ENCODE data around the gene OTOG. TPM values are rescaled to one million over a fixed set of nuclear protein-coding genes. Genes with fewer than 3 reads are reported as not detected.

The OTOG gene
- total RNA-seq, 2 experiments from 2014 or later = not detected

DNA sequence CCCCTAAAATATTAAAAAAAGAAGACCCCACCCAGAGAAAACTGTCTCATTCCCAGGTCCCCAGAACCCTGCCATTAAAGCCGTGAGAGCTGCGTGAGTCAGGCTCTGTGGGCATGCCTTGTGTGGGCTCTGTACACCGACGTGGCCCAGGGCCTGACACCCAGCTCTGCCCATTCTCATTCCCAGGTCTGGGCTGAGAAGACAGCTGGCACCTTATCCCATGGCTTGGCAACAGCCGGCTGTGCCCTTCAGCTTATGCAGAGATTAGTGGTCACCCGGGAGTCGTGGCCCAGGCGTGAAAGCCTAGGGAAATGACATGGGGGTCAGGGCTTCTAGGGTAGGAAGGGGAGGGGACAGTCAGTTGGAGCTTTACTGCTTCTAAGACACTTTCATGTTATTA lies 31.9 kb downstream of the OTOG start:
- no peaks in the 10 kb centered on the region for H3K9me3 ChIP-seq (ENCODE audit: control insufficient read depth in 1 of 2, insufficient read depth in 1 of 2, low read length in 2 of 2)
- H3K27me3 ChIP-seq (ENCODE audit: control insufficient read depth in 1 of 2, insufficient read depth in 2 of 2, low read length in 2 of 2) = peaks cover 0 to 9% of the 10 kb centered on the region in 2 experiments
- no peaks in the 10 kb centered on the region for H3K9me3 Mint-ChIP-seq
- no peaks in the 10 kb centered on the region for H3K36me3 ChIP-seq (ENCODE audit: insufficient read depth, low read length)
- H3K36me3 Mint-ChIP-seq (ENCODE audit: low read depth) = no peaks in the 10 kb centered on the region
- CTCF ChIA-PET = no interaction called here
- no peaks in the 10 kb centered on the region for H3K4me1 ChIP-seq (ENCODE audit: insufficient read depth, low read length)
- intact Hi-C loops (cut with DNase I, micrococcal nuclease) = no loop called here
- no peaks in the 10 kb centered on the region for H3K27me3 Mint-ChIP-seq
- no peak overlapping the region for H3K4me3 Mint-ChIP-seq
- TF ChIP-seq, protein P1, sequence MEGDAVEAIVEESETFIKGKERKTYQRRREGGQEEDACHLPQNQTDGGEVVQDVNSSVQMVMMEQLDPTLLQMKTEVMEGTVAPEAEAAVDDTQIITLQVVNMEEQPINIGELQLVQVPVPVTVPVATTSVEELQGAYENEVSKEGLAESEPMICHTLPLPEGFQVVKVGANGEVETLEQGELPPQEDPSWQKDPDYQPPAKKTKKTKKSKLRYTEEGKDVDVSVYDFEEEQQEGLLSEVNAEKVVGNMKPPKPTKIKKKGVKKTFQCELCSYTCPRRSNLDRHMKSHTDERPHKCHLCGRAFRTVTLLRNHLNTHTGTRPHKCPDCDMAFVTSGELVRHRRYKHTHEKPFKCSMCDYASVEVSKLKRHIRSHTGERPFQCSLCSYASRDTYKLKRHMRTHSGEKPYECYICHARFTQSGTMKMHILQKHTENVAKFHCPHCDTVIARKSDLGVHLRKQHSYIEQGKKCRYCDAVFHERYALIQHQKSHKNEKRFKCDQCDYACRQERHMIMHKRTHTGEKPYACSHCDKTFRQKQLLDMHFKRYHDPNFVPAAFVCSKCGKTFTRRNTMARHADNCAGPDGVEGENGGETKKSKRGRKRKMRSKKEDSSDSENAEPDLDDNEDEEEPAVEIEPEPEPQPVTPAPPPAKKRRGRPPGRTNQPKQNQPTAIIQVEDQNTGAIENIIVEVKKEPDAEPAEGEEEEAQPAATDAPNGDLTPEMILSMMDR (IDR thresholded peaks at IDR 0.05) = no peak
- H3K4me3 ChIP-seq (ENCODE audit: low read length) = no peak overlapping the region
- no peak overlapping the region for H3K27ac Mint-ChIP-seq
- no peaks in the 10 kb centered on the region for H3K4me1 Mint-ChIP-seq (ENCODE audit: low read depth)
- POLR2A ChIA-PET = no interaction called here
- H3K27ac ChIP-seq (ENCODE audit: low read depth in 1 of 2, low read length in 2 of 2) = no peak overlapping the region
- ATAC-seq (ENCODE audit: poor library complexity) (no peak), DNase-seq (no peak)

DNA sequence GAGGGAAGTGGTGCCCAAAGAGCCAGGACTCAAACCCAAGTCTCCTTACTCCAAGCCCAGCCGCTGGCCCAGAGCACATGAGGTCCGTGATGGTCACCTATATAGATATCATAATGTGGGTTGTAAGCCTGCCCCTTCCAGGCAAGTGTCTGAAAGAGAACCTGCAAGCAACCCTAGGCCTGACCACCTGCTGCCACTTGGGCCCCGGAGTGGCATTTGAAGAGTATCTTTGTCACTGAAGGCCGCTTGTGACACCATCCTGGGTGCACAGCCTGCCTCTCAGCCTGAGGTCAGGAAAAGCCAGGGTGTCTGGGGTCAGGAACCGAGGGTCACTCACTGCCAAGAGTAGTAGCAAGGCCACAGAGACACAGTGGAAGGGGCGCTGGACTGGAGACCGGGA lies 32.4 kb downstream of the OTOG start:
- intact Hi-C loops (cut with DNase I, micrococcal nuclease) = no loop called here
- Mint-ChIP-seq H3K4me3 (no peak overlapping the region), H3K27me3 (no peaks in the 10 kb centered on the region), H3K4me1 (ENCODE audit: low read depth) (no peaks in the 10 kb centered on the region), H3K9me3 (no peaks in the 10 kb centered on the region), H3K36me3 (ENCODE audit: low read depth) (no peaks in the 10 kb centered on the region), H3K27ac (no peak overlapping the region)
- Histone ChIP-seq H3K4me1 (ENCODE audit: insufficient read depth, low read length) (no peaks in the 10 kb centered on the region), H3K4me3 (ENCODE audit: low read length) (no peak overlapping the region), H3K27ac (ENCODE audit: low read depth in 1 of 2, low read length in 2 of 2) (no peak overlapping the region), H3K27me3 (ENCODE audit: control insufficient read depth in 1 of 2, insufficient read depth in 2 of 2, low read length in 2 of 2) (peaks cover 0 to 9% of the 10 kb centered on the region in 2 experiments), H3K9me3 (ENCODE audit: control insufficient read depth in 1 of 2, insufficient read depth in 1 of 2, low read length in 2 of 2) (no peaks in the 10 kb centered on the region), H3K36me3 (ENCODE audit: insufficient read depth, low read length) (no peaks in the 10 kb centered on the region)
- TF ChIP-seq, protein P1 (IDR thresholded peaks at IDR 0.05) = no peak
- ATAC-seq (ENCODE audit: poor library complexity) (no peak), DNase-seq (no peak)
- CTCF ChIA-PET = no interaction called here
- POLR2A ChIA-PET = no interaction called here

DNA sequence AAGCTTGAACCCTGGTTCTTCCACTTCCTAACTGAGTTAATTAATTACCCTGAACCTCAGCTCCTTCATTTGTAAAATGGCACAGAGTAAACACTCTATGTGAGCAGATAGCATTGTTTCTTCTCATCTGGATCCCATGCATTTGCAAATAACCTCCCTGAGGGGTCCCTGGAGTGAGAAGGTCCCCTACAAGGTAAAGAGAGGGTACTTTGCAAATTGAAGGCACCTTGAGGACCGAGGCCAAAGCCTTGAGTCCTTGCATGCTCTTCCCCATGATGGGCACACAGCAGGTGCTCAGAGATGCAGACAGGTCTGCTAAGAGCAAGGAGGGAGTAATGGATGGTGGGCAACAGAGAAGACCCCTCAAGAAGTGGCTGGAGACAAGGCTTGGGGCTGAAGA lies 33.2 kb downstream of the OTOG start:
- peaks cover under 1% of the 10 kb centered on the region for H3K27me3 Mint-ChIP-seq
- H3K4me3 Mint-ChIP-seq = no peak overlapping the region
- H3K36me3 Mint-ChIP-seq (ENCODE audit: low read depth) = no peaks in the 10 kb centered on the region
- no peak overlapping the region for H3K27ac ChIP-seq (ENCODE audit: low read depth in 1 of 2, low read length in 2 of 2)
- H3K9me3 ChIP-seq (ENCODE audit: control insufficient read depth in 1 of 2, insufficient read depth in 1 of 2, low read length in 2 of 2) = no peaks in the 10 kb centered on the region
- ChIA-PET CTCF (no interaction called here), POLR2A (no interaction called here)
- no peaks in the 10 kb centered on the region for H3K9me3 Mint-ChIP-seq
- H3K27ac Mint-ChIP-seq = no peak overlapping the region
- no peaks in the 10 kb centered on the region for H3K4me1 Mint-ChIP-seq (ENCODE audit: low read depth)
- DNase-seq = no peak
- ATAC-seq (ENCODE audit: poor library complexity) = no peak
- intact Hi-C loops (cut with DNase I, micrococcal nuclease) = no loop called here
- peaks cover 0 to 9% of the 10 kb centered on the region in 2 experiments for H3K27me3 ChIP-seq (ENCODE audit: control insufficient read depth in 1 of 2, insufficient read depth in 2 of 2, low read length in 2 of 2)
- H3K4me1 ChIP-seq (ENCODE audit: insufficient read depth, low read length) = no peaks in the 10 kb centered on the region
- no peak overlapping the region for H3K4me3 ChIP-seq (ENCODE audit: low read length)
- TF ChIP-seq, protein P1 (IDR thresholded peaks at IDR 0.05) = no peak
- H3K36me3 ChIP-seq (ENCODE audit: insufficient read depth, low read length) = no peaks in the 10 kb centered on the region
